Measurements from ENCODE around the gene ITPK1. TPM values are rescaled to one million over a fixed set of nuclear protein-coding genes. Genes with fewer than 3 reads are reported as not detected.

The ITPK1 gene
- total RNA-seq, 1 donor from 2014 or later, result 52.5 TPM

DNA sequence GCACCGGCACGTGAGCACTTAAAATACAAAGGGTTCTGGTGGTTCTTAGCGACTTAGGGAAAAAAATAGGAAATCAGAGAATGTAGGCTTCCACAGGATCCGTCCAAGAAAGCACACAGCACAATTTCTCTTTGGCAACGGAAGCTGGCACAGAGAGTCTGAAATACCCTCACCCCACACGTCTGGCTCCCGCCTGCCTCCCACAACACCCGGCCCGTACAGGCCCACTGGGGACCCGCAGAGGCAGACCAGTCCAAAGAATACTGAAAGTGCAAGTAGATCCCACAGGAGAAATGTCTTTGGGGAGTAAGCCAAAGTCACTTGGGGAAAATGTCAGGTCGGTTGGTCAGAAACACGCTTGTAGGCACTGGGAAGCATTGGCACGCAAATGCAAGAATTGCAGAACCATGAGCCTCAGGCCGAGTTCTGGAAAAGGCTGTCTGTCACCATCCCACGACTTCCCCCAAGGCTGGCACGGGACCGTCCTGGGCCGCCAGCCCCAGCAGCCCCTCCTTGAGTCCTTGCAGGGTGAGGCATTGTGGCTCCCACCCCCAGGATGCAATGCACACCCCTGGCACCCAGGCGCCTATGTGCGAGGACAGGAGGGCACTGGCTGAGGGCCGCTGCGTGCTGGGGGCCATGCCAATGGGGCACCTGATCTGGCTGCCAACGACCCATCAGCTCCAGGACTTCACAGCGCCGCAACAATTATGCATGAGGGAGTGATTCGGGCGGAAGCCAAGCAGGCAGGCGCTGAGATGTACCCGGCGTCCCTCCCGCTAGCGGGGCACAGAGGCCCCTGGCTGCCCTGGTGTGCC, 163.0 kb downstream of the ITPK1 start:
- no peak for DNase-seq (ENCODE audit: low read depth)

DNA sequence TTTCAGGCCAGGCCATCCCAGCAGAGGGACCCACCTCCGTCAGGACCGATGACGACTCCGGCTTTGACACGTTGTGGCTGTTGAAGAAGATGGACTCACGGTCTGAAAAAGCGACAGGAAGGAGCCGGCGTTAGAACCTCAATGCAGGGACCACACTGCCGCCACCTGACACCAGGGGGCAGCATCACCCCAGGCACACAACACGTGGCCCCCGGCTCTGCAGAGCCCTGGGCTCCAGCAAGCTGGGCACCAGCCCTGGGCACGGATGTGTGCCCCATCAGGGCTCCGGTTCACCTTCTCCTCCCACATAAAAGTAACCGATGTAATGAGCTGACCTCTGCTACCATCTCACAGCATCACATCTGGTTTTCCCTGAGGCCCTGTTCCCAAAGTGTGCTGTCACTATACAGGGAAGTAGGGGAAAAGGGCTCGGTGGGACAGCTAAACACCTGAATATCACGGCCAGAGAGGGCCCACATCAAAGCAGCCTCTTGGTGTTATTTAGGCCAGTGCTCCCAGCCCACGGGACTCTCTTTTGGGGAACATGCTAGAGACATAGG, 163.7 kb downstream of the ITPK1 start:
- DNase-seq (ENCODE audit: low read depth), result peak; percentile 25

DNA sequence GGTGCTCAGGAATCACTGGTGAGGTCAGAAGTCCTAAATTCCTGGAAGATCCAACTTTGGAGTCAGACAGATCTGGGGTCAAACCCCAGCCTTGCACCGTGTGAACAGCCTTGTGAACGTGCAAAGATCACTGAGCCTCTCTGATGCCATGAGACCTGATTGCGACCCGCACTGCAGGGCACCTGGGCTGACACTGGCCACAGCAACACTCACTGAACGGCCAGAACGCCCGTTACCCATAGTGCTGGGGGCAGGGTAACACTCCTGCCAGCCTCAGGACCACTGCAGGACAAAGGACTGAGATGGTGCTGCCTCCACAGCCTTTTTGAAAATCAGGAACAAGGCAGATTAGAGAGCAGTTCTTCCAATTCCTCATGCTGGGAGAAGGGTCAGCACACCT, 164.5 kb downstream of the ITPK1 start:
- no peak for DNase-seq (ENCODE audit: low read depth)

DNA sequence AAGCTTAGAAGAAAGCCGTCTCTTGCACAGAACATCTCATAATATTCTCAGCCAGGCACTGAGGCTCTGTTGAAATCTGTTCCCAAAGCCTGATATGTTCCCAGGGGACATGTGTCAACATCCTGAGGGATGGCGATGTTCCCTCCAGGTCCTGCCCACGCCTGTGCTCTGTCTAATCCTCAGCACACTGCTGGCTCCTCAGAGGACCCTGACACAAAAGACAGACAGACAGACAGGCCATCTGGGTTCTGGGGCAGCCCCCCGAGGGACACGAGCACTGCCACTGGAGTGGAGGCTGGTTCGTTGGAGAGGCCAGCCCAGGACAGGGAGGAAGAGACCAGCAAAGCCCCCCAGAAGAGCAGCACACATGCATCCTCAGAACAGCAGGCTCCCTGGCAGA, 165.0 kb downstream of the ITPK1 start:
- DNase-seq (ENCODE audit: low read depth), result no peak

DNA sequence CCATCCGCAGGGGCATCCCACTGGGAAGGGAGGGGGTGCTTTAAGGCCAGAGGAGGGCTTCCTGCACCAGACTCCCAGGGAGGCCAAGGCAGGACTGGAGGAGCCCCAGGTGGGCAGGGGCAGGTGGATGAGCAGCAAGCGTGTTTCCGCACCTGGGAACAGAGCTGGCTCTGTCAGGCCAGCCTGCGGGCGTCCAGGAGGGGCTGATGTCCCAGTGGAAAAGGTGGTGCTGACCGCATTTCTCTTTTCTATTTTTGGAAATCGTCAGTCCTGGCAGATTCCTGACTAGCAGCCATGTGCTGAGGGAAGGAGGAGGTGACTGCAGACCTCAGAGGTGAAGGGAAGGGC, 165.6 kb downstream of the ITPK1 start:
- no peak for DNase-seq (ENCODE audit: low read depth)

DNA sequence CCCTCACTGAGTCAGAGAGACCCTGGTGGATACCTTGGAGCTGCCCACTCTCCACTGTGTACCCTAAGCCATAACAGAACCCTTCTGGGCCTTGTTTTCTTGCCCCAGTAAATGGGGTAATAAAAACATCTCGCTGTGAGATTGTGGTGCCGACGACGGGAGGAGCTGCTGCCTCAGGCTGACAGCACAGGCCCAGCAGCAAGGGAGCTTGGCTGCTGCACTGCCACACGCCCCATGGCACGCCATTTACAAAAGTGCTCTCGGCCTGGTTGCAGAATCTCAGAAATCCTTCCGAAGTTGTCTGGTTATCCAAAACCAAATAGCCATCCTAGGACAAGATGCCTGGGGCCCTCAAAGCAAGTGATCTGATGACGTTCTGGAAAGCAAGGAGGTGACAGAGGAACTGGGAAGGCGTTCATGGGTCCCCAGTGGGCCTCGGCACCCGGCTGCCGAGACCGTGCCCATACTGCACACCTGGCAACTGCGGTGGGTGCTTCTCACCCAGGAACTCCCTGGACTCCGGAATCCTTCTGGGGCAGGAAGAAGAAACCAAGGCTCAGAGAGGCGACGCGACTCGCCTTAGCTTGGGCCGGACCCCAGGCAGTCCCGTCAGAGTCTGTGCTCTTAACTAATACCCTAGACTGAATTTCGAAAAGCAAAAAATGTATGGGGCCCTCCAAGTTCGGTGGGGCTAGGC, 166.1 kb downstream of the ITPK1 start:
- DNase-seq (ENCODE audit: low read depth), result no peak

DNA sequence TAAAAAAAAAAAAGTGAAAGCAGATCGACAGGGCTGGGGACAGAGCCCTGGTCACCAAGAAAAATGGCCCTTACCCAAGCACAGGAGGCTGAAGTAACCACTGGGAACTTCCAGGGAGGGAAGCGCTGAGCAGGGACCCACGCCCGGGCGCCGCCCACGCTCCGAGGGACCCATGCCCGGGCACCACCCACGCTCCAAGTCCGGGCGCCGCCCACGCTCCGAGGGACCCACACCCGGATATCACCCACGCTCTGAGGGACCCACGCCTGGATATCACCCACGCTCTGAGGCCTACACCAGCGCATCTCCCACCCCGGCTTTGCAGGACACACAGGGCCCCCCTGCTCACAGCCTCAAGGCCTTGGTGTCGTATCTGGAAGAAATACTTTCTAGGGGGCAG, 167.1 kb downstream of the ITPK1 start:
- no peak for DNase-seq (ENCODE audit: low read depth)

DNA sequence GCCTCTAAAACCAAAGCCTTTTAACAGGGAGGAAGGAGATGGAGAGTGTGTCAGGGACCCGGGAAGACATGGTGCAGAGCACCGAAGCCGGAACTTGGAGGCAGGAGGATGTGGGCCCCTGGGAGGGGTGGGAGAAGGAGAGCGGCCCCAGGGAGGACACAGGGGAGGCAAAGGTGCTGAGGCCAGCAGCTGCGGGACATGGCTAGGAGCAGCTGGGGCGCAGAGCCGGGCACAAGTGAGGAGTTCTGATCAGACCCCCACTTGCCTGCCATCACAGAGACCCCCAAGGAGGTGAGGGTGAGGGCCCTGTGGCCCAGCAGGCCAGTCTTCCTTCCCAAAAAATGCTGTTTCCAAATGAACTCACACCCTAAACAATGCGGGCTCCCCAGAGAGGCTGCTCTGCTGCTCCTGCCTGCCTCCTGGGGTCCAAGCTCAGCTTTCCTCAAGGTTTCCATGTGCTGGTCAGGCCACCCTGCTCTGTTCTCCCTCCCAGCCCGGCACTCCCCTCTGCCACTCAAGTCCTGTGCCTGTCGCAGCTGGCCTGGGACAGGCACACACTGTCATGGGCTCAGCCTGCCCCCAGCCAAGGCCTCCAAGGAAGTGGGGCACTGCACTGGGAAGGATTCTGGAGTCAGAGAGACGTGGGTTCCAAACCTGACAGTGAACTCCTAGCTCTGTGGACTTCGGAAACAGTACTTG, 168.7 kb downstream of the ITPK1 start:
- no peak for DNase-seq (ENCODE audit: low read depth)

DNA sequence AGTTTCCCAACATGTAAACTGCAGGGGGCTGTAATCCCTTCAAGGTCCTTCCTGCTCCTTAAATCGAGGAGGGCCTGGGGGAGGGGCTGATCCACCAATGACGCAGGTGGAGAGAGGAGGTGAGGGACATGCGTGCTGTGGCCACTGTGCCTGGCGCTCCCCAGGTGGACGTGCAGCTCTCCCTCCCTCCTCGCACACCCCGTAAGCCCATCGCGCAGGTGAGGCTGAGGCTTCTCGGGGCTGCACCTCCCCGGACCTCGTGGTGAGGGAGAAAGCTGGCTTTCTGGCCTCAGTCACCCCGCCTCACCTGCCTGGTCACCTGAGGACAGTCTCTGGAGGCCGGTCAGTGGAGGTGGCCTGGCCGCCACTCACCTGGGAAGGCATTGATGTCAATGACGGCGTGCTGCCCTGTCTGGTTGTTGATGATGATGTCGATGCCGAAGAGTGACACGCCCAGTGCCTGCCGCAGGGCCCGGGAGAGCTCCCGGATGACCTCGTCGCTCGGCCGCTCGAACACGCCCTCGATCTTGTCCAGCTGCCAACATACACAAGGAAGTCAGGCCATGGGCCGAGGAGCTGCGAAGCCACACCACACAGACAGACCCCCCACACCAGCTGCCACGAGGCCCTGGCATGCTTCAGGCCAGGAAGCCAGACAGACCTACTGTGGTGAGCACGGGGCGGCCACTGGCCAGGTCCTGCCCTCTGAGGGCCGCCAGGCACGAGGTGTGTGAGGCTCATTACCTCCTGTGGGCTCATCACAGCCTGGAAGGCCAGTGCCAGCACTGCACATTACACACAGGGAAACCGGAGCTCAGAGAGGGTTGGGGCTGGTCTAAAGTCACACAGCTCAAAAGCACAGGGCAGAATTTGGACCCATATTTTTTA, 169.5 kb downstream of the ITPK1 start:
- DNase-seq (ENCODE audit: low read depth), result peak; percentile 81

DNA sequence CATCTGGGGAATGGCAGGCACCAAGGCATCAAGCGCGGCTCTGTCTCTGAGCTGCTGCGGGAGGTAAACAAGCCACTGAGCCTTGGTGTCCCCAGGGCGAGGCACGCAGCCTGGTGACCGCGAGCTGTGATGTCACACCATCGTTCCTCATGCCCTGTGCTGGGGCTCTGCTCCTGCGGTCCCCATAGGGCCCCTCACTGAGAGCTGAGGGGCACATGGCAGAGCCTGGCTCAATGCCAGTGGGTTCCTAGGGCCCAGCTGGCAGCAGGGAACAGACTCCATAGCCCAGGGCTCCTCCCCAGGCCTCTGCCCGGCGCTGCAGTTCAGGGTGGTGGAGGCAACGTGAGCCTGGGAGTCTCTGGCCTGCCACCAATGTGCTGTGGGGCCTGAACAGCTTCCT, 170.2 kb downstream of the ITPK1 start:
- no peak for DNase-seq (ENCODE audit: low read depth)

DNA sequence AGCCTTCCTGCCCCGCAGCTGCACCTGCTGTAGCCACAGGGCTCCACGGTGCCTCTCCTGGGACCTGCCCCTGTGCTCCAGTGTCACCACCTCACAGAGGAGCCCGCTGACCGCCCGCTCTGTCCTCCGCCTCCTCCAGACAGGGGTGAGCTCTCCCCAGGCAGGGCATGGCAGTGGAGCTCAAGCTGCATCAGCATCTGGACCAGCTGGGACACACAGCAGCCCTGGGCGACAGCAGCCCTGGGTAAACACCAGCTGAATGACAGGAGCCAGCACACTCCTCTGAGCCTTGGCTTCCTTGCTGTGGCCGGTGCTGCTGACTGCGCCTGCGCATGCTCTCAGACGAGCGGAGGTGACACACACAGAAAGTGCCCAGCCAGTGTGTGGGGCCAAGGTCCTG, 170.7 kb downstream of the ITPK1 start:
- DNase-seq (ENCODE audit: low read depth), result no peak

DNA sequence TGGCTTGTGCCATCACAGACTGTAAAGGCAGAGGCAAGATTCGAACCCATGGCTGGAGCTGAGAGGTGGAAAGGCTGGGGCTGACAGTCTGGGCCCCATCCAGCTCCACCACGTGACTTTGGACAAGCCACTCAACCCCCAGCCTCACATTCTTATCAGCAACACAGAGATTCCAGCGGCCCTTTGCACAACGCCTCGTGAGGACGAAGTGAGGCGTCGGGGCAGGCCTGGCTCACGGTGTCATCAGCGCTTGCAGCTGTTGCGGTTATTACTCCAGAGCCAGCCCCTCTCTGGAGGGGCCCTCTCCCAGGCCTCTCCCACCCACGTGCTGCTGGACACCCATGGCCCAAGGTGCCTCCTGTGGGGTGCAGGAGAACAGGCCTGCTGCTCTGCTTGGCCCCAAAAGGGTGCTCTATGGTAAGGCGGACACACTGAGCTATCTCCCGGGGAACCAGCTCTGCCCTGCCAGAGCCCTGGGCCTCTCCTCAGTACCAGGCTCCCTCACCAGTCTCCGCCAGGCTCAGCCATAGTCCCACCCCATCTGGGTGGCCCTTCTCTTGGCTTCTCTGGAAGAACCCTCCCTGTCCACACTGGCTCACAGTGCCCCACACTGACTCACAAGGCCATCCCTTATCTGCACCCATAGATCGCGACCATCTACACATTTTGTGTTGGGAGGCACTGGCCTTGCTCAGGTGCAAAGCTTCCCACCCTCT, 171.7 kb downstream of the ITPK1 start:
- no peak for DNase-seq (ENCODE audit: low read depth)

DNA sequence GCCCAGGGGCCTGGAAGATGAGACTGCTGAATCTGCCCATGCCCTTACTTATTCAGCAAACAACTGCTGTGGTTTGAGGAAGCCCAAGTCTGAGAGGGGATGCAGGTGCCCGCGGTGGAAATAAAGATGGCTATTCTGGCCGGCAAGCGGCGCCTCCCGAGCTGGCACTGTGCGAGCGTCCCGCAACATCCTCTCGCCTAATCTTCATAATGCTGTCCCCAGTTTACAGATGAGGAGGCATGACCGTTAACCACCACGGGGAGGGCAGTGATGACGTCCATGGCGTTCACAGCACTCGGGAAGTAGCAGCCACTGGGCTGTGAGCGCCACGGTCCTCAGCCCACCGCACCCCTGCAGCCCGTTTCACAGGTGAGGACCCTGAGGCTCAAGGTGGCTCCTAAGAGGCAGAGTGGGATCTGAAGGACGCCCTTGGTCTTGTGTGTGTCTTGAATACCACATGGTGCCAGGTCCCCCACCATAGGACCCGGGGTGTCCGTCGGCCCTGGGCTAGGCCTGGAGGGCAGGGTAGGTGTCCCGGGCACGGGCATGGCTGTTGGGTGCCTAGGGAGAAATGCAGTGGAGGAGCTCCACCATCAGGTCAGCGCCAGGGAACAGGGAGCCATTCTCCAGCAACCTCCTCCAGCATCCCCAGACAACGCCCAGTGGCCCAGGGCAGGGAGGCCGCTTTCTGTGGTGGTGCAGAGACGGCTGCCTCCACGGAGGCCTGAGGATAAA, 172.6 kb downstream of the ITPK1 start:
- DNase-seq (ENCODE audit: low read depth), result no peak

DNA sequence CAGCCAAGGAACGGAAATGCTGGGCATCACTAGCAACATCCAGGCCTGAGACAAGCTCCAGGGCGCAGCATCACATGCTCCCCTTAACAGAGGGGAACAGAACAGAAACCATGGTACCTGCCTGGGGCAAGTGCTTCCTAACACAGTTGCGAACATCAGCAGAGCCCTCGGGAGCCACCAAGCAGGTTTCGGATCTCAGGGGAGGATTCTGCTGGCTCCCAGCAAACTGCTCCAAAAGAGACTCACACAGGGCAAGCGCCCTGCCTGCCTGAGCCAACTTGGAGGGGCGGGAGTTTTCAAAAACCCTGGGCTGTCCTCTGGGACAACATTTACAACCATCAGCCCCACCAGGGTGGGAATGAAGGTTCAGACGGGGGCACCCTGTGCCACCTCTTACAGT, 173.1 kb downstream of the ITPK1 start:
- DNase-seq (ENCODE audit: low read depth), result no peak

DNA sequence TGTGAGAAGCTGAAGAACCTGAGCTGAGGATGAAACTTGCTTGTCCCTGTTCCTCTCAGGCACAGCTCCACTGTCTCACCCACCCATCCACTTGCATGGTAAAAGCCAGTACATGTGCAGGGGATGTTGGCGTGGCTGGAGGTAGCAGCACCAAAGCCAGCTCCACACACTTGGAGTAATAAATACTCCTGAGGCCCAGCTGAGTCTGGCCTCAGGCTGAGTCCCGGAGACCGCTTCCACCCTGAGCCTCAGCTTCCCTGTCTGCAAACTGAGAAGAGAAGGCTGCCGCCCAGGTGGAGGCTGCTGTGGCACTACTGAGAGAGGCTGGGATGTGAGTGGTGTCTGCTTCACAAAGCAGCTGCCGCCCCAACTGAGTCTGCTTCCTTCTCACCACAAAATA, 173.6 kb downstream of the ITPK1 start:
- DNase-seq (ENCODE audit: low read depth), result no peak

DNA sequence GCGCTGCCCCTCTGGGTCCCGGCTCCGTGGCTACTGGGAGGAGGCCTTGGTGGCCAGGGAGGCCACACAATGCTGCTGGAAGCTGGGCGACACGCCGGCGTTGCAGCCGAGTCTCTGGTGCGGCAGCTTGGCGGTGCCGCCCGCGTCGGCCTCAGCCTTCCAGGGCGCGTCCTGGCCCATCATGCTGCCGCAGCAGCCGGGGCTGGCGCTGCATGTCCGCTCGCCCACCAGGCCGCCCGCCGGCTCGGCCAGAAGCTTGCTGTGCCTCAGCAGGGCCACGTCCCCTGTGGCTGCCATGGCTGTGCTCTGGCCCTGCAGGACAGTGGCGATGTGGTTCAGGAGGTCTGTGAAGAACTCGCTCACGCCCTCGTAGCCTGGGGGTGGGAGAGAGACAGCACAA, 174.2 kb downstream of the ITPK1 start:
- no peak for DNase-seq (ENCODE audit: low read depth)

DNA sequence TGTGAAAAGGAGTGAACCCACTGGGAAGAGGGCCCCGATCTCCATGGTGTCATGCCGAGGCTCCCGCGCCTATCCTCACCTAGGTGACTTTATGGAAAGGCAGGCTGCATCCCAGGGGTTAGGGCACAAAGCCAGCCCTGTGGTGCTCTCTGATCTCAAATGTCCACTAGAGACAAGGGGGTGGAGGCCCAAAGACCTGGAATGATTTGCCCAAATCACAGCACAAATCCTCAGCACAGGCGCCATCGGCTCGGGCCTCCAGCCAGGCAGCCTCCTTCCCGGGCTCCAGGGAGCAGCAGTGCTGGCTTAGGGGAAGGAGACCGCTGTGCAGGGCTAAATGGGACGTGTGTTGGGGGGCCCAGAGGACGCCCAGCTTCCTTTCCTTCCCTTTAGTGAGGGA, 175.2 kb downstream of the ITPK1 start:
- no peak for DNase-seq (ENCODE audit: low read depth)

DNA sequence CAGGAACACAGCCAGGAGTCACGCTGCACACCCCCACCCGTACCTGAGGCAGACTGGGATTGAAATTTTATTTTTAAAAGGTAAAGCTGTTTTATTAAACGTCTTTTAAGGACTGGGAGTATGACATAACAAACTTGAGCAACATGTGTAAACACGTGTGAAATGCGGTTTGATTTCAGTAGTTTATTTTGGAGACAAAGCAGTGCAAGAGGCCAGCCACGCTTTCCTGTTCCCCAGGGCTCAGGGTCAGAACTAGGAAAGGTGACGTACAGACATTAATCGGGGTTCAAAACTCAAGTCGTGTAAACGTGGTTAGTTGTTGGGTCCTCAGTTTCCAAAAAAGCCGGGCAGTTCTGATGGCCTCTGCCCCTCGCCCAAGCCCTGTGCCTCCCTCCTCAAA, 176.0 kb downstream of the ITPK1 start:
- DNase-seq (ENCODE audit: low read depth), result no peak

DNA sequence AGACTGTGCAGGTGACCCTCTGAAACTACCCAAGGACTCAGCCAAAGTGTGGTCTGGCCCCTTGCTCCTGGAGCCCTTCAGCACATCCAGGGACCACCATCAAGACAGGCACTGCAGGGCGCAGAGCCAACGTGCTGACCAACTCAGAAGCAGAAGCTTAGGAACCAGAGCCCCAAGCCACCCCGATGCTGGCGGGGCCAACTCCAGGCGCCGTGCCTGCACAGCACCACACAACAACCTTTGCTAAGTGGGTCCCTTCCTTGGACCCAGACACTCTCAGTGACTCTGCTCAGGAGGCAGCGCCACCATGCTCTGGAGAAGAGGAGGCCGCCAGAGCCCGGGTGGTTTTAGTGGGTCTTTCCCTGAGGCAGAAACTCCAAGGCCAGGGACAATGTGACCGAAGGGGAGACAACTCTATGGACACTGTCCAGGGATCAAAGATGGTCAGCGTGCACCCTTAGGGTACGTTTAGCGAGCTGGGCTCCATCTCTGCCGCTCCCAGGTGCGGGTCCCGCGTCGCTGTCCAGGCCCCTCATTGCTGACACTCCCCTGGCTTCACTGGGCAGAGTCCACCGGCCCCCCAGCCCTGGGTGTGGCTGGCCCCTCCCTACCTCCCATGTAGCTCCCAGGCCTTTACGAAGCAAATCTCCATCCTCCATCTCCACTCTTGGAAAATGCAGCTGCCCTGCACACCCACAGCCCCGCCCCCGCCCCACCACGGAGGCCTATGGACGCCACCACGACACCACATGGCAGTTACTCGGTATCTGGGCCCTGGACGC, 176.6 kb downstream of the ITPK1 start:
- no peak for DNase-seq (ENCODE audit: low read depth)
